Ishikawa (cell line): ENCODE results near the gene AP4B1.

Experiments
- CEBPB ChIP-seq: IDR thresholded peaks from 2 replicates; pipeline ENCODE4 v1.6.1; 2012
- EGR1 ChIP-seq: IDR thresholded peaks from 2 replicates; pipeline ENCODE4 v1.6.1; 2012
- EP300 ChIP-seq: IDR thresholded peaks from 2 replicates; pipeline ENCODE4 v1.6.1; 2012; ENCODE audit warnings: borderline replicate concordance
- MAX ChIP-seq: IDR thresholded peaks from 2 replicates; pipeline ENCODE4 v1.6.1; 2012
- RAD21 ChIP-seq: IDR thresholded peaks from 2 replicates; pipeline ENCODE4 v1.6.1; 2012; ENCODE audit warnings: low read depth
- REST ChIP-seq: IDR thresholded peaks from 2 replicates; pipeline ENCODE4 v1.6.1; 2012; ENCODE audit warnings: low read depth, mild to moderate bottlenecking
- TAF1 ChIP-seq: IDR thresholded peaks from 2 replicates; pipeline ENCODE4 v1.6.1; 2012; ENCODE audit warnings: low read depth, mild to moderate bottlenecking
- TCF12 ChIP-seq: IDR thresholded peaks from 2 replicates; pipeline ENCODE4 v1.6.1; 2012; ENCODE audit warnings: low read depth
- TEAD4 ChIP-seq: IDR thresholded peaks from 2 replicates; pipeline ENCODE4 v1.6.1; 2012
- YY1 ChIP-seq: IDR thresholded peaks from 2 replicates; pipeline ENCODE4 v1.6.1; 2012; ENCODE audit warnings: low read depth
- ZBTB7A ChIP-seq: IDR thresholded peaks from 2 replicates; pipeline ENCODE4 v1.6.1; 2012; ENCODE audit warnings: low read depth

GRCh38 chr1:113947388-113948107 is 42.9 kb upstream of the AP4B1 start:
- TF ChIP-seq RAD21 (no peak), TAF1 (no peak), TCF12 (no peak), MAX (no peak), REST (no peak), YY1 (no peak), EGR1 (no peak), CEBPB (no peak), EP300 (no peak), TEAD4 (no peak), ZBTB7A (no peak)
